GM19463 (cell line): ENCODE results near the gene SKAP2.
"Not testable (repeated sequence)": the region's sequence is repeated elsewhere in the genome, so short reads cannot be mapped to it uniquely, and the experiment has no call there.

Source experiments
- ATAC-seq: cut with Tn5 transposase; IDR thresholded peaks from one replicate; pipeline ENCODE4 v1.9.1; 2021; ENCODE audit warnings: mild to moderate bottlenecking, moderate library complexity; ENCODE audit not compliant: unreplicated experiment

Gene SKAP2

GRCh38 chr7:26857506-26858240 lies 6.7 kb downstream of the SKAP2 start:
- no peak for ATAC-seq

GRCh38 chr7:26857170-26857505 lies 7.3 kb downstream of the SKAP2 start:
- no peak for ATAC-seq

- ATAC-seq, result no peak
These were observed 8.0 kb downstream of the SKAP2 start for GRCh38 chr7:26856176-26856985.

GRCh38 chr7:26854876-26855855 lies 9.2 kb downstream of the SKAP2 start:
- ATAC-seq, result no peak

GRCh38 chr7:26853788-26854393 lies 10.5 kb downstream of the SKAP2 start:
- ATAC-seq, result no peak

- ATAC-seq, result no peak
These were observed 14.2 kb downstream of the SKAP2 start for GRCh38 chr7:26850193-26850651.

- ATAC-seq, result no peak
These were observed 20.7 kb downstream of the SKAP2 start for GRCh38 chr7:26843705-26844104.

- ATAC-seq, result no peak
These were observed 21.5 kb downstream of the SKAP2 start for GRCh38 chr7:26842897-26843296.

GRCh38 chr7:26841003-26841739 lies 23.2 kb downstream of the SKAP2 start:
- ATAC-seq, result no peak

GRCh38 chr7:26836793-26837192 lies 27.6 kb downstream of the SKAP2 start:
- not testable (repeated sequence) for ATAC-seq

GRCh38 chr7:26815426-26815825 lies 49.0 kb downstream of the SKAP2 start:
- ATAC-seq, result no peak

- ATAC-seq, result no peak
These were observed 51.0 kb downstream of the SKAP2 start for GRCh38 chr7:26813432-26813831.

GRCh38 chr7:26794541-26794940 lies 69.8 kb downstream of the SKAP2 start:
- no peak for ATAC-seq

- no peak for ATAC-seq
These were observed 71.8 kb downstream of the SKAP2 start for GRCh38 chr7:26792576-26792975.

GRCh38 chr7:26792006-26792405 lies 72.4 kb downstream of the SKAP2 start:
- no peak for ATAC-seq

GRCh38 chr7:26789481-26790184 lies 74.8 kb downstream of the SKAP2 start:
- no peak for ATAC-seq

GRCh38 chr7:26787701-26788100 lies 76.7 kb downstream of the SKAP2 start:
- ATAC-seq, result no peak

- ATAC-seq, result no peak
These were observed 80.3 kb downstream of the SKAP2 start for GRCh38 chr7:26784118-26784517.

GRCh38 chr7:26782501-26782900 lies 81.9 kb downstream of the SKAP2 start:
- no peak for ATAC-seq
